ENCODE results near the gene ARHGAP11A. TPM values are rescaled to one million over a fixed set of nuclear protein-coding genes. Genes with fewer than 3 reads are reported as not detected.

The ARHGAP11A gene
- total RNA-seq, 1 experiment from 2014 or later: 126 TPM

GRCh38 chr15:32649342-32649741 lies 34.0 kb downstream of the ARHGAP11A start:
- Histone ChIP-seq H3K27me3 (replicated peaks; ENCODE audit: control insufficient read depth, insufficient read depth, low read length) (no peaks in the 10 kb centered on the region), H3K4me1 (no peaks in the 10 kb centered on the region), H3K9me3 (no peaks in the 10 kb centered on the region), H3K4me3 (ENCODE audit: low read depth, low read length) (no peak overlapping the region), H3K36me3 (ENCODE audit: control insufficient read depth, insufficient read depth, low read length) (no peaks in the 10 kb centered on the region; the same call in 1 of the 2 replicates)
- ChIA-PET POLR2A (interaction anchor here (0.8 kb wide), 1 partner anchor 14 kb away, joined by 3 read pairs; no protein-coding TSS in a partner anchor), CTCF (interaction anchor here (0.6 to 1.2 kb wide), 5 partner anchors 8 to 307 kb away, joined by 3 to 5 read pairs (median 3); no protein-coding TSS in a partner anchor)
- TF ChIP-seq CTCF (IDR thresholded peaks at IDR 0.05; ENCODE audit: insufficient read depth in 1 of 2, low read depth in 1 of 2, low read length in 1 of 2, severe bottlenecking in 1 of 2, unreplicated experiment in 1 of 2): peak in 1 of 2 experiments; percentile 35
- peak in 1 of 2 experiments; percentile 24 for DNase-seq
- H3K4me1 Mint-ChIP-seq (ENCODE audit: low read depth, unreplicated experiment): no peaks in the 10 kb centered on the region
- BruUV-seq (replicated peaks): no TSS peak
- no peak overlapping the region for H3K27ac Mint-ChIP-seq (ENCODE audit: unreplicated experiment)
- peaks cover 6% of the 10 kb centered on the region for H3K36me3 Mint-ChIP-seq (ENCODE audit: insufficient read depth, unreplicated experiment)
- no peak overlapping the region for H3K4me3 Mint-ChIP-seq (ENCODE audit: unreplicated experiment)
- intact Hi-C loops (cut with micrococcal nuclease; ENCODE audit: unreplicated experiment): no loop called here
- no peaks in the 10 kb centered on the region for H3K27me3 Mint-ChIP-seq (ENCODE audit: insufficient read depth, unreplicated experiment)
- H3K9me3 Mint-ChIP-seq (ENCODE audit: unreplicated experiment): no peaks in the 10 kb centered on the region

GRCh38 chr15:32651229-32651837 lies 36.0 kb downstream of the ARHGAP11A start:
- no peak overlapping the region for H3K4me3 Mint-ChIP-seq (ENCODE audit: unreplicated experiment)
- H3K4me1 Mint-ChIP-seq (ENCODE audit: low read depth, unreplicated experiment): no peaks in the 10 kb centered on the region
- no peaks in the 10 kb centered on the region for H3K27me3 ChIP-seq (replicated peaks; ENCODE audit: control insufficient read depth, insufficient read depth, low read length)
- ChIA-PET CTCF (interaction anchor here (0.6 to 1.6 kb wide), 3 partner anchors 9 to 343 kb away, joined by 3 to 5 read pairs (median 4); no protein-coding TSS in a partner anchor), POLR2A (no interaction called here)
- H3K36me3 Mint-ChIP-seq (ENCODE audit: insufficient read depth, unreplicated experiment): peaks cover 6% of the 10 kb centered on the region
- H3K9me3 ChIP-seq: no peaks in the 10 kb centered on the region
- H3K36me3 ChIP-seq (ENCODE audit: control insufficient read depth, insufficient read depth, low read length): no peaks in the 10 kb centered on the region; the same call in 1 of the 2 replicates
- no peaks in the 10 kb centered on the region for H3K9me3 Mint-ChIP-seq (ENCODE audit: unreplicated experiment)
- no peak overlapping the region for H3K4me3 ChIP-seq (ENCODE audit: low read depth, low read length)
- no TSS peak for BruUV-seq (replicated peaks)
- peak; percentile 75 to 89 for TF ChIP-seq CTCF (IDR thresholded peaks at IDR 0.05; ENCODE audit: insufficient read depth in 1 of 2, low read depth in 1 of 2, low read length in 1 of 2, severe bottlenecking in 1 of 2, unreplicated experiment in 1 of 2)
- DNase-seq: peak; percentile 58 to 72
- no peak overlapping the region for H3K27ac Mint-ChIP-seq (ENCODE audit: unreplicated experiment)
- no peaks in the 10 kb centered on the region for H3K4me1 ChIP-seq
- intact Hi-C loops (cut with micrococcal nuclease; ENCODE audit: unreplicated experiment): no loop called here
- no peaks in the 10 kb centered on the region for H3K27me3 Mint-ChIP-seq (ENCODE audit: insufficient read depth, unreplicated experiment)

- ChIA-PET POLR2A (no interaction called here), CTCF (no interaction called here)
- BruUV-seq (replicated peaks): no TSS peak
- H3K9me3 ChIP-seq: no peaks in the 10 kb centered on the region
- Mint-ChIP-seq H3K4me1 (ENCODE audit: low read depth, unreplicated experiment) (no peaks in the 10 kb centered on the region), H3K9me3 (ENCODE audit: unreplicated experiment) (no peaks in the 10 kb centered on the region), H3K27me3 (ENCODE audit: insufficient read depth, unreplicated experiment) (no peaks in the 10 kb centered on the region), H3K27ac (ENCODE audit: unreplicated experiment) (no peak overlapping the region), H3K36me3 (ENCODE audit: insufficient read depth, unreplicated experiment) (peaks cover 6% of the 10 kb centered on the region), H3K4me3 (ENCODE audit: unreplicated experiment) (no peak overlapping the region)
- no peaks in the 10 kb centered on the region for H3K4me1 ChIP-seq
- no peak for DNase-seq
- H3K27me3 ChIP-seq (replicated peaks; ENCODE audit: control insufficient read depth, insufficient read depth, low read length): no peaks in the 10 kb centered on the region
- intact Hi-C loops (cut with micrococcal nuclease; ENCODE audit: unreplicated experiment): no loop called here
- no peak for TF ChIP-seq CTCF (IDR thresholded peaks at IDR 0.05; ENCODE audit: insufficient read depth in 1 of 2, low read depth in 1 of 2, low read length in 1 of 2, severe bottlenecking in 1 of 2, unreplicated experiment in 1 of 2)
- no peak overlapping the region for H3K4me3 ChIP-seq (ENCODE audit: low read depth, low read length)
- no peaks in the 10 kb centered on the region; the same call in 1 of the 2 replicates for H3K36me3 ChIP-seq (ENCODE audit: control insufficient read depth, insufficient read depth, low read length)
Measured at GRCh38 chr15:32652178-32652577, 36.9 kb downstream of the ARHGAP11A start.

Measured in Caco-2 (cell line).